HUES6 (cell line): ENCODE results near the gene SHISA6.

ENCODE experiments used
- H3K27ac ChIP-seq: 2 replicates; pipeline ENCODE4 v1.7.0; 2013; ENCODE audit warnings: low read depth, mild to moderate bottlenecking, low read length, inconsistent platforms
- H3K27me3 ChIP-seq: 2 replicates; pipeline ENCODE4 v1.6.1; 2013; ENCODE audit warnings: low read length; ENCODE audit not compliant: control insufficient read depth, insufficient read depth
- H3K36me3 ChIP-seq: 2 replicates; pipeline ENCODE4 v1.6.1; 2013; ENCODE audit warnings: low read length; ENCODE audit not compliant: control insufficient read depth, insufficient read depth
- H3K4me1 ChIP-seq: 2 replicates; pipeline ENCODE4 v1.6.1; 2013; ENCODE audit warnings: low read length; ENCODE audit not compliant: control insufficient read depth, insufficient read depth
- H3K4me3 ChIP-seq: 2 replicates; pipeline ENCODE4 v1.5.1; 2013; ENCODE audit warnings: low read depth, low read length
- H3K9ac ChIP-seq: one replicate; pipeline ENCODE4 v1.6.1; 2013; ENCODE audit warnings: mild to moderate bottlenecking, low read length
- H3K9me3 ChIP-seq: 2 replicates; pipeline ENCODE4 v1.6.1; 2013; ENCODE audit warnings: low read depth, low read length; ENCODE audit not compliant: control insufficient read depth, insufficient read depth

Gene SHISA6

DNA sequence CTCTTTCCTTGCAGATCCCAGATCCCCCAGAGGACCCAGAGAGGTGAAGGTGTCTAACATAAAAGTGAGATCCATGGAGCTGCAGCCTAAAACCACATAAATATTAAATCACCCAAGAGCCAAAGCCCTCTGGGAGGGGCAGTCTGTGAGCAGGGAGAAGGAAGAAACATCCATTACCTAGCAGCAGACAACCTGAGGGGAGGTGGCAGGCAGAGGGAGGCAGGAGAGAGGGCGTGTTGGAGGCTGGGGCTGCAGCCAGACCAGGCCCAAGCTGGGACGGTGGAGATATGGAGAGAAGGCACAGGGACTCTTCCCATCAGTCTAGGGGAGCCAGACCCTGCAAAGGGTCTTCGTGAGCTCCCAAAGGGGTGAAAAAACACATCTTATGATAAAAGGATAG is 101.1 kb downstream of the SHISA6 start:
- Histone ChIP-seq H3K9me3 (no peaks in the 10 kb centered on the region), H3K4me1 (no peaks in the 10 kb centered on the region), H3K9ac (no peak overlapping the region), H3K36me3 (no peaks in the 10 kb centered on the region), H3K27me3 (no peaks in the 10 kb centered on the region), H3K27ac (no peak overlapping the region), H3K4me3 (no peak overlapping the region)

DNA sequence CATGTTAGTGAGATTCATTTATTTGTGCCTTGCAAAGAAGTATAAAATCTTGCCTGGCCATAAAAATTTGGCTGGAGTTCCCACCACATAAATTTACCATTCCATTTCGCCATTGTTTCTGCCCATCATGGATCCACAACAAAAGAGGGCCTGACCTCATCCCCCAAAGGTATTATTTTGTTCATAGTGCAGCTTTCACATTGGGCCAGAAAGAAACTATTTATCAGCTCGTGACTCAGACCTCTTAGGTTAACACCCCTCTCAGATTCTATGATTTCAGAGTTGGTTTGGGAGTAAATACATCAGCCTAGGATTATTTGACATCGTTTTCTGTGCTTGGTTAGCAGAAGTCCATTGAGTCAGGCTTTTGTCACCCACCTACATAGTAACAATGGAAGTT is 108.1 kb downstream of the SHISA6 start:
- Histone ChIP-seq H3K4me1 (no peaks in the 10 kb centered on the region), H3K4me3 (no peak overlapping the region), H3K27ac (no peak overlapping the region), H3K36me3 (no peaks in the 10 kb centered on the region), H3K9me3 (no peaks in the 10 kb centered on the region), H3K9ac (no peak overlapping the region), H3K27me3 (no peaks in the 10 kb centered on the region)

DNA sequence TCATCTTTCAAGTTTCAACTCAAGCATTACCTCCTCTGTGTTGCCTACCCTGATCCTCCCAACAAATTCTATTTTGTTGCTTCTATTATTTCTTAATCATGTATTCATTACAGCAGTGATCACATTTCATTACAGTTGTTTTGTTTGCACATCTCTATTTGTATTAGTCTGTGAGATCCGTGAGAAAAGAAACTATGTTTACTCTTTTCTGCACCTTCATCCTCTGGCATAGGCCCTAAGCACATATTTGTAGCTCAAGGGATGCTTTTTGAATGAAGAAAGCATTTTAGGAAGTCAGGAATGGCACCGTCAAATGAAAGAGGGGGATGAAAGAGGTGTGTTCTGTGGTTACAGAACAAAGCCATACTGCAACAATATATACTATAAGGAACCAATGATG is 110.5 kb downstream of the SHISA6 start:
- no peak overlapping the region for H3K4me3 ChIP-seq
- H3K9ac ChIP-seq: no peak overlapping the region
- H3K36me3 ChIP-seq: no peaks in the 10 kb centered on the region
- no peaks in the 10 kb centered on the region for H3K9me3 ChIP-seq
- H3K4me1 ChIP-seq: no peaks in the 10 kb centered on the region
- H3K27me3 ChIP-seq: no peaks in the 10 kb centered on the region
- H3K27ac ChIP-seq: no peak overlapping the region

DNA sequence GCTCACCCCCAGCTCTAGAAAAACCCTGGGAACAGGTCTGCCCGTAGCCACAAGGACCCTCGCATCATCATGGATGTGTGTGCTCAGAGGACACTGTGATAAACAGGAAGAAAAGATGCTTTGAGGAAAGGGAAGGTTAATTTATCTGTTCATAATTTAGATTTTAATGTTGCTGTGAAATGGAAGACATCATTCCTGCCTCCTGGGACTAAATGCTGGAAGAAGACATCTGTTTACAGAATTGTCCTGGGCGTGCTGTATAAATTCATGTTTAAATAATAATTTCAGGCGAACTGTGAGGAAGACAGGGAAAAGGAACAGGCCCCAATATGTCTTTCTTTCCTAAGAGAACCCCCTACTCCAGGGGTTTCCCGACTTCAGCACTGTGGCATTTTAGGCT is 112.6 kb downstream of the SHISA6 start:
- Histone ChIP-seq H3K27ac (no peak overlapping the region), H3K9ac (no peak overlapping the region), H3K27me3 (no peaks in the 10 kb centered on the region), H3K4me3 (no peak overlapping the region), H3K36me3 (no peaks in the 10 kb centered on the region), H3K9me3 (no peaks in the 10 kb centered on the region), H3K4me1 (no peaks in the 10 kb centered on the region)

DNA sequence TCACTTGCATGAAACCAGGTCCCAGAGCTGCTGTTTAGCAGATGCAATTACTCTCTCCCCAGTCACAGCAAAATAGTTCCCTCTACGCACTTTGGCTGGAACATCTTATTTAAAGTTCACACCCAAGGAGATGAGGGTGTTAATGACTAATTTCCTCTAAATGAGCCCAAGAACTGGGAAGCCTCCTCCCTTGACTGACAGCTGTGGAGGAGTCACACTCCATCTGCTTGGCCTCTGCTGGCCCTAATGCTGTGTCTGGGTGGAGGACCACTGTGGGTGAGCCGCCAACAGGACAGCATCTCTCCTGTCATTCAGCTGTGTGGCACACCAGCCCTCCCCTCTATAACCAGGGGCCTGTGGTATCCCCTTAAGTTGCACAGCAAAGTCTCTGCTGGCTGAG is 115.4 kb downstream of the SHISA6 start:
- Histone ChIP-seq H3K36me3 (no peaks in the 10 kb centered on the region), H3K4me1 (no peaks in the 10 kb centered on the region), H3K27ac (no peak overlapping the region), H3K27me3 (no peaks in the 10 kb centered on the region), H3K4me3 (no peak overlapping the region), H3K9me3 (no peaks in the 10 kb centered on the region), H3K9ac (no peak overlapping the region)

DNA sequence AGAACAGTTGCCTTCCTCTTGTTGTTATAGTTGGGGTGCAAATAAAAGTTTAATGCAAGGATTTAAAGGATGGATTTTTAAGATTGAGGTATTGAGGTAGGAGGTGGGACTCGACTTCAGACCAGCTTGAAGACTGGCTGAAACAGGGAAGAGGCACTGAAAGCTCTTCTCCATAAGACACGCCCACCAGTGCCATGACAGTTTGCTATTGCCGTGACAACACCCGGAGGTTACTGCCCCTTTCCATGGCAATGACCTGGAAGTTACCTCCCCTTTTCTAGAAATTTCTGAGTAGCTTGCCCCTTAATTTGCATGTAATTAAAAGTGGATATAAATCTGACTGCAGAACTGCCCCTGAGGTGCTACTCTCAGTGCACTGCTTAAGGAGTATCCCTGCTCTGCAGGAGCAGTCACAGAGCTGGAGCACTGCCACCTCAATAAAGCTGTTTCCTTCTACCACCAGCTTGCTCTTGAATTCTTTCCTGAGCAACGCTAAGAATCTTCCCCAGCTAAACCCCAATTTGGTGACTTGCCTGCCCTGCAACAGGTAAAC is 122.6 kb downstream of the SHISA6 start:
- Histone ChIP-seq H3K27me3 (no peaks in the 10 kb centered on the region), H3K27ac (no peak overlapping the region), H3K36me3 (no peaks in the 10 kb centered on the region), H3K4me1 (no peaks in the 10 kb centered on the region), H3K9me3 (no peaks in the 10 kb centered on the region), H3K9ac (no peak overlapping the region), H3K4me3 (no peak overlapping the region)

DNA sequence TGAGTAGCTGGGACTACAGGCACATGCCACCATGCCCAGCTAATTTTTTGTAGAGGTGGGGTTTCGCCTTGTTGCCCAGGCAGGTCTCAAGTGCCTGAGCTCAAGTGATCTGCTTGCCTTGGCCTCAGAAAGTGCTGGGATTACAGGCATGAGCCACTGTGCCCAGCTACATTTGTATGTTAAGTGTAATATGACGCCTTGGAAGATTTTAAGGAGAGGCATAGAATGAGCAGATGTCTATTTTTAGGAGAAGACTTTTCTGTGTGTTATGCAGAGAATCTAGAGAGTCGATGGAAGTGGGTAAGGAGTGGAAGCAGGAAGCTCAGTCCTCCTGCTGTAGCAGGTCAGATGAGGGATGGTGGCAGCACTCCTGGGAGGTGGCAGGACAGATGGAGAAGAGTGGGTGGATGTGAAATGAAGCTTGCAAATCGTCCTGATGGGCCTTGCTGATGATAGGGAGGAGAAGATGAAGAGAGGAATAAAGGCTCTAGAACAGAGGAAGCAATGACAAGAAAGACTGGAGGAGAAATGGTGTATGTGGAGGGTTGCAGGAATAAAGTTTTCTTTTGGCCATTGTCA is 125.3 kb downstream of the SHISA6 start:
- H3K27me3 ChIP-seq: no peaks in the 10 kb centered on the region
- no peak overlapping the region for H3K9ac ChIP-seq
- H3K27ac ChIP-seq: no peak overlapping the region
- H3K9me3 ChIP-seq: no peaks in the 10 kb centered on the region
- no peak overlapping the region for H3K4me3 ChIP-seq
- H3K36me3 ChIP-seq: no peaks in the 10 kb centered on the region
- H3K4me1 ChIP-seq: no peaks in the 10 kb centered on the region

DNA sequence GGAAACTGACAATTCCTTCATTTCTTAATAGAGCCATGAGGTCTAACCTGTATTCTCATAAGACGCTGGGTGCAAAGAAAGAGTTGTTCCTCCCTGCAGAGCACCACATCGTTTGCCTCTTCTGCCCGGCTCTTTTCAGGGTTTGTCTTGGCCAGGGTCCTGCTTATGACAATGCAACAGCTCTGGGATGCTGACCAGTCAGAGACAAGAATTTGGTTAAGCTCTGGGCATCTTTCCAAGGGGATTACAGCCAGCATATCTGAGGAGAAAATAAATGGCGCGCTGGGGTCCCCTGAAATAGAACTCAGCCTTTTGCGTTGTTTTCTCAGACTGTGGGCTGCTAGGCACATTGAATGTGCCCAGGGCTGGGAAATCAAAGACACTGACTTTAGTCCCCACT is 128.6 kb downstream of the SHISA6 start:
- H3K9me3 ChIP-seq: no peaks in the 10 kb centered on the region
- no peak overlapping the region for H3K4me3 ChIP-seq
- no peaks in the 10 kb centered on the region for H3K27me3 ChIP-seq
- no peak overlapping the region for H3K9ac ChIP-seq
- no peaks in the 10 kb centered on the region for H3K4me1 ChIP-seq
- H3K36me3 ChIP-seq: no peaks in the 10 kb centered on the region
- H3K27ac ChIP-seq: no peak overlapping the region

DNA sequence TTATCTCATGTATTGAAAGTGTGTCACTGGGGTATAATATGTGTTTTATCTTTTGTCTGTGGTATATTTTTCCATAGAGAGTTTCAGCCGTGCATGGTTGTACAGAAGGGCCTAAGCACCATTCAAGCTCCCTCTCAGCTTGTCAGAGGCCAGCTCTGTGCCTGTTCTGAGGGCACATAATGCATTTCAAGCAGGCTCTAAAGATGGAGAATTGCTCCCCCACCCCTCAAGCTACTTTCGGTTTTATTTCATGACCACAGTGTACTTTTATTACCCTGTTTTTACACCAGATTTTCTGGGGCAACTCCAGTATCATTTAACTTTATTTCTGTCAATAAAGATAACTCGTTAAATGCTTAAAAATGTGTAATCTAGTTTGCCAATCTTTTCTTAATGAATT is 131.7 kb downstream of the SHISA6 start:
- no peaks in the 10 kb centered on the region for H3K27me3 ChIP-seq
- H3K9ac ChIP-seq: no peak overlapping the region
- no peaks in the 10 kb centered on the region for H3K4me1 ChIP-seq
- no peak overlapping the region for H3K4me3 ChIP-seq
- H3K36me3 ChIP-seq: no peaks in the 10 kb centered on the region
- no peaks in the 10 kb centered on the region for H3K9me3 ChIP-seq
- no peak overlapping the region for H3K27ac ChIP-seq

DNA sequence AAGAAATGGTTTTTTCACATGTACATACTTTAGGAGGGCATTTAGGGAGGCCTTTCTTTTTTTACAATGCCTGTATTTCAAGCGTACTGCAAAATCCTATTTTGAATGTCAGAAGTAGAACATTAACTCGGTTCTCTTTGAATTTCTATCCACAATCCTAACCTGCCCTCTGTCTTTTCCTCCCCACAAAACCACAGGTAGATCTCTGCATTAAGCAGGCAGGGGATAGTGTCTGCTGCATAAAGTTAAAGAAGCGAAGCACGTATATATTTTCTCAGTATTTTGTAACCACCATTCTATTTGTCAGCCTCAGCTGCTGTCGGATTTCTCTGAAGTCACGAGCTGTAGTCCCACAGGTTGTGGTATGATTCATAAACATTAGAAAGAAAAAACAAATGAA is 137.5 kb downstream of the SHISA6 start:
- no peaks in the 10 kb centered on the region for H3K27me3 ChIP-seq
- H3K4me1 ChIP-seq: no peaks in the 10 kb centered on the region
- H3K9me3 ChIP-seq: no peaks in the 10 kb centered on the region
- no peak overlapping the region for H3K9ac ChIP-seq
- H3K4me3 ChIP-seq: no peak overlapping the region
- no peaks in the 10 kb centered on the region for H3K36me3 ChIP-seq
- H3K27ac ChIP-seq: no peak overlapping the region

DNA sequence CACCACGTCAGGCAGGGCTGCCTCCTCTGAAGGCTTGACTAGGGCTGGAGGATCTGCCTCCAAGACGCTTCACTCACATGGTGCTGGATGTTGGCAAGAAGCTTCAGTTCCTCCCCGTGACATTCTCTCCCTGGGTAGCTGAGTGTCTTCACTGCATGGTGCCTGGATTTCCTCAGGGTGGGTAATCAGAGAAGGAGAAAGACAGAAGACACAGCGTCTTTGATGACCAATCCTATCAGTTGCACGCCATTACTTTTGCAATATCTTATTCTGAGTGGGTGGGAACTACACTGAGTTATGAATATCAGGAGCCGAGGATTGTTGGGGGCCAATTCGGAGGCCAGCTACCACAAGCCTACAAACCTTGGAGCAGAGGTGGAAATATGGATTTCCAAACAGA is 139.7 kb downstream of the SHISA6 start:
- Histone ChIP-seq H3K9me3 (no peaks in the 10 kb centered on the region), H3K27ac (no peak overlapping the region), H3K4me3 (no peak overlapping the region), H3K4me1 (no peaks in the 10 kb centered on the region; the same call in 1 of the 2 replicates), H3K36me3 (no peaks in the 10 kb centered on the region), H3K27me3 (no peaks in the 10 kb centered on the region), H3K9ac (no peak overlapping the region)

DNA sequence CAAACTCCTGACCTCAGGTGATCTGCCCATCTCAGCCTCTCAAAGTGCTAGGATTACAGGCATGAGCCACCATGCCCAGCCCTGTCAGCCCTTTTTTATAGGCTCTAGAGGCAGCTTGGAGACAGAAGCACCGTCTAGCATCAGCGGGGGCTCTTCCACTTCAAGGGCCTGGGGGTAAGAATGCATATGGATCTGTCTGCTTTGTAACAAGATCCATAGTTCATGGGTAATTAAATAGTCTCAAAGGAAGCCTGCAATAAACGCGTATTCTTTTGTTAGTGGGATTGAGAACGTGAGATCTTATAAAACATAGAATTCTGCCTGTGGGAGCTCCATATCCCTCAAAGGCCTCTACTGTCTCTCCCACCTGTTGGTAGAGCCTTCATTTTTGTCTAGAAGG is 142.1 kb downstream of the SHISA6 start:
- Histone ChIP-seq H3K27me3 (no peaks in the 10 kb centered on the region), H3K4me3 (no peak overlapping the region)

More for the DNA sequence above, 142.1 kb downstream of the SHISA6 start:
- Histone ChIP-seq H3K36me3 (no peaks in the 10 kb centered on the region), H3K9me3 (no peaks in the 10 kb centered on the region), H3K4me1 (no peaks in the 10 kb centered on the region; the same call in 1 of the 2 replicates), H3K9ac (no peak overlapping the region), H3K27ac (no peak overlapping the region)
